NK-92 treated with Interleukin-12 subunit alpha and Interleukin-12 subunit beta, amount 100 ng/mL, for 24 hours (cell line): ENCODE data around the gene CTIF.

ENCODE experiments used
- DNase-seq: peaks from one replicate; lab custom pipeline; 2025; lab: John Stamatoyannopoulos, UW

Gene CTIF

GRCh38 chr18:48621815-48622555, 83.2 kb downstream of the CTIF start:
- no peak for DNase-seq

GRCh38 chr18:48622911-48623431, 84.1 kb downstream of the CTIF start:
- DNase-seq = no peak

- no peak for DNase-seq
Observed at GRCh38 chr18:48623468-48624235, 84.8 kb downstream of the CTIF start.

GRCh38 chr18:48624856-48625255, 86.0 kb downstream of the CTIF start:
- no peak for DNase-seq

DNA sequence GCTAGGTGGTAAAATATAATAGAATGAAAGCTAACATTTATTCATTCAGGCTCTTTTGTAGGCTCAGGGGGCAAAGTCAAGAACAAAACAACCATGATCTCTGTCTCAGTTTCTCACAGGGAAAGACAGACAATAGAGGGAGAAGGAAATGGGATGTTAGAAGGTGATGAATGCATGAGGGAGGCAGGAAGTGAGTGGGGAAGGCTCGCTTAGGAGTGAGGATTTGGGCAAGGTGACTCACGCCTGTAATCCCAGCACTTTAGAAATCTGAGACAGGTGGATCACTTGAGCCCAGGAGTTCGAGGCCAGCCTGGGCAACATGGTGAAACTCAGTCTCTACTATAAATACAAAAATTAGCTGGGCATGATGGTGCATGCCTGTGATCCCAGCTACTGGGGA, 88.4 kb downstream of the CTIF start:
- DNase-seq = no peak

GRCh38 chr18:48629730-48630324, 91.0 kb downstream of the CTIF start:
- no peak for DNase-seq

- no peak for DNase-seq
Observed at GRCh38 chr18:48631851-48632250, 93.0 kb downstream of the CTIF start.

GRCh38 chr18:48632676-48633257, 93.9 kb downstream of the CTIF start:
- no peak for DNase-seq

DNA sequence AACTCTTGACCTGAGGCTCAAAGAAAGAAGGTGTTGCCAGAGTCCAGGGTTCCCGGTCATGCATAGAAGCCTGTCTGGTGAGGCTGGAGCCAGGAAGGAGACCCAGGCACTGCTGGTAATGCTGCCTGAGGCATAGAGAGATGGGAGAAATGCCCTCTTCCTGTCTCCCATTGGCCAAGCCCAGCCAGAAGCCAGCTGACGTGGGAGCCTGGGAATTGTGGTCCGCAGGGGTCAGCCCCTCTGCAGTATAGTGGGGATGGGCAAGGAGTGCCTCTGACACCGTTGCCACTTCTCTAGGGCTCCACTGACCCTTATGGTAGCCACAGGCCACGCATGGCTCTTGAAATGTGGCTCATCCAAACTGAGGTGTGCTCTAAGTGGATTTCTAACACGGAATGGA, 95.7 kb downstream of the CTIF start:
- no peak for DNase-seq

DNA sequence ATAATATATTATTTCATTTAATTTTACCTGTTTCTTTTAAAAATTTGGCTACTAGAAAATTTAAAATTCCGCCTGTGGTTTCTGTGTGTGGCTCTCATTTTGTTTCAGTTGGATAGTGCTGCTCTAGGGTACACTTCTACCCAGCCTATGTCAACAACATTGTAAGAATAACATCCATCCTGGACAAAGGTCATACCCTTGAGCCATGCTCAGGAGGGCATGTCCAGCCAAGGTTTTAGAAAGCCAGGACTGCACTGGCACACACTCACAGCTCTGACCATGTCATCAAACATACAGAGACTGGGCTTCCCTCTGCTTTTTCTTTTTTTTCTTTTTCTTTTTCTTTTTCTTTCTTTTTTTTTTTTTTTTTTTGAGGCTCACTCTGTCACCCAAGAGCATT, 96.1 kb downstream of the CTIF start:
- no peak for DNase-seq

- DNase-seq = no peak
Observed at GRCh38 chr18:48635806-48636205, 97.0 kb downstream of the CTIF start.

DNA sequence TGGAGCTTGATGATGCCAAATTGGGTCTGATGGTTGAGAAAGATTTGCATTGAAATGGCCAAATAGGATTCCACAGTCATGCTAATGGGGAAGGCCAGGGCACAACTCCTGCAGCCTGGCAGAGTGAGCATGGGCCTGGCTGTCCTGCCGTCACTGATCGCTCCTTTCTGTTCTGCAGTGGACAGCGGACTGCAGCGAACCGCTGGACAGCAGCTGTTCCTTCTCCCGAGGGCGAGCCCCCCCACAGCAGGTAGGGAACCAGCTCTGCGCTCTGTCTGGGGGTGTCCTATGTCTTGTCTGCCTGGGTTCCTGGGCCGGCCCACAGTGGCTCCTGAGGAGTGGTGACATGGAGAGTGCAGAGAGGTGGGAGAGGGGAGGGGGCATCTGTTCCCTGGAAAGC, 97.6 kb downstream of the CTIF start:
- no peak for DNase-seq

GRCh38 chr18:48637081-48637990, 98.5 kb downstream of the CTIF start:
- DNase-seq = no peak

GRCh38 chr18:48638451-48638850, 99.6 kb downstream of the CTIF start:
- DNase-seq = no peak

DNA sequence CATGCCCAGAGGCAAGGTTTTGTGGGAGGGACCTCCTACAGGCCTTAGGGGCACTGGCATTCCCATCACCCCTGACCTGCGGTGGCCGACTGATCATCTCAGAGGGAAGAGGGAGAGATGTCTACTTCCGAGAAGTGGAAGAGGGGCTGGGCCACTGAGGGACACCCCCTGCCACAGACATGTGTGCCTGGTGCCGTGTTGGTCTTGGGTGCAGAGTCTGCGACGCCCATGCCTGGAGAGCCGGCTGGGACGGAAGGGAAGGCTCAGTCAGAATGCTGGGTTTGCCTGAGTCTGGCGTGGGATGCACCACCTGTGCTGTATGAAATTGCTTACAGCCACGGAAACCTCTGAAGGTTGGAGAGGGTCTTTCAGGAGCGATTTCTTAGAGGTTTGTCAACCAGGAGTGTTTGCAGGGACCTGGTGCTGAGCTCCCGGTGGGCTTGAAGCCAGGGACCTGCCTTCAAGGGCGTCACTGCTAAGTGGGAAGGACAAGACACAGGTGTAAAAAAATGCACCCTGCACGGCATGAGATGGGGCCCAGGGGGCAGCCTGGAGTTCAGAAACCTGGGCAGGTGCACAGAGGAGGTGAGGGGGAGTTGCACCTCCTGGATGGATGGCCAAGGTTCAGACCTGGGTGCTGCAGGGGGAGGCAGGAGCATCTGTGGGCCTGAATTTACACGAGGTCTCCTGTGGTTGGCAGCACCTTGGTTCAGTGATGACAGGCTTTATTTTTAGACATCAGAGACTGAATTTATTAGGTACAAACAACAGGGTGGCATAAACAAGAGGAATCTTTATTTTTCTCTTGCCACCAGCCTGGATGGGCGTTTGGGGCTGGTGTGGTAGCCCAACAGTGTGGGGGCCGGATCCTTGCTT, 100.3 kb downstream of the CTIF start:
- no peak for DNase-seq

DNA sequence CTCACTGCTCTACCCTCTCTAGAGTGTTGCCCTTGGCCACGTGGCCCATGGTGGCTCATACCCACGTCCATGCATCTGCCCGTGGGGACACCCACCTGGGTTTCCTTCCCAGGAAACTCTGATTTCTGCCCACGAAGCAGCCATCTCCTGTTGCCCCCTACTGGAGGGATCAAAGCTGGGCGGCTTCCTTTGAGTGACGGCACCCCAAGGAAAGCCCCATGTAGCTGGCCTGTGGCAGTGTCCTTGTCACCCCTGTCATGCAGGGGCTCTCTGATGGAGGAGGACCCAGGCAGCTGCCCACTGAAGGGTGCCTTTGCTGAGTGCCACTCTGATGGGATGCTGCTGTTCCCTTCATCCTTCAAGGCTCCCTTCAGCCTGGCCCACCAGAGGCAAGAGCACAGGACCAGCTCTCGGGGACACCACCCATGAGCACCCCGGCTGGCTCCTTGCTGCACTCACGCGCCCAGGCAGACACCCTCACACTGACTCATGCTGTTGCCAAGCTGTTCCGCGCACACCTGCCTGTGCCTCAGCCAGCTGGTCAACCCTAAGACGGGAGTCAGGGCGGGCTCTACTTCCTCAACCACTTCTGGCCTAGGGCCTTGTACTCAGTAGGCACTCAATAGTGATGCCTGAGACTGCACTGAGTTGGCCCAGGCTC, 101.1 kb downstream of the CTIF start:
- DNase-seq = no peak

GRCh38 chr18:48640566-48641270, 101.9 kb downstream of the CTIF start:
- DNase-seq = no peak

GRCh38 chr18:48641981-48642380, 103.2 kb downstream of the CTIF start:
- no peak for DNase-seq

DNA sequence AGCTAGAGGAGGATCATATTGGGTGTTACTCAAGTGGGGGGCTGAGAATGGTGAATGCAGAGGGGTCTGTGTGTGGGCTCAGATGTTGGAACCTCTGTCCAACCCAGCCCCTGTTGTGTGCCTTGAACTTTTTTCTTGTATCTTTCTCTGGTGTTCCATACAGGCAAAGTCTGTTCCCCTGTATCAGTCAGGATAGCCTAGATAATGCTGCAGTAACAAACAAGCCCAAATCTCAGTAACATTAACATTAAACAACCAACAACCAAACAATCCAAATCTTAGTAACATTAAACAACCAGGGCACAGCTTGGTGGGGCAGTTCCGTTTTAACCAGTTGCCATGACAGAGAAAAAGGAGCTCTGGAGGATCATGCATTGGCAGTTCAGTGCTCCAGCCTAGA, 103.7 kb downstream of the CTIF start:
- DNase-seq = no peak
